Occipital lobe (tissue), 2 donors: Measurements from ENCODE around the gene WDR20. TPM values are rescaled to one million over a fixed set of nuclear protein-coding genes. Genes with fewer than 3 reads are reported as not detected.
"Not testable (repeated sequence)": the region's sequence is repeated elsewhere in the genome, so short reads cannot be mapped to it uniquely, and the experiment has no call there.

Experiments
- DNase-seq: peaks from one replicate; lab custom pipeline; 2025; lab: John Stamatoyannopoulos, UW
- total RNA-seq: library from RNA; depleted of rRNA; stranded (reverse); fragments of >200 nt; gene quantifications from one replicate; pipeline ENCODE4 v1.2.3, GENCODE V29; 2014

WDR20 gene
- total RNA-seq, 1 donor from 2014 or later, result 36.0 TPM

- DNase-seq, result no peak
Measured at GRCh38 chr14:102234331-102235264, 94.9 kb downstream of the WDR20 start.

DNA sequence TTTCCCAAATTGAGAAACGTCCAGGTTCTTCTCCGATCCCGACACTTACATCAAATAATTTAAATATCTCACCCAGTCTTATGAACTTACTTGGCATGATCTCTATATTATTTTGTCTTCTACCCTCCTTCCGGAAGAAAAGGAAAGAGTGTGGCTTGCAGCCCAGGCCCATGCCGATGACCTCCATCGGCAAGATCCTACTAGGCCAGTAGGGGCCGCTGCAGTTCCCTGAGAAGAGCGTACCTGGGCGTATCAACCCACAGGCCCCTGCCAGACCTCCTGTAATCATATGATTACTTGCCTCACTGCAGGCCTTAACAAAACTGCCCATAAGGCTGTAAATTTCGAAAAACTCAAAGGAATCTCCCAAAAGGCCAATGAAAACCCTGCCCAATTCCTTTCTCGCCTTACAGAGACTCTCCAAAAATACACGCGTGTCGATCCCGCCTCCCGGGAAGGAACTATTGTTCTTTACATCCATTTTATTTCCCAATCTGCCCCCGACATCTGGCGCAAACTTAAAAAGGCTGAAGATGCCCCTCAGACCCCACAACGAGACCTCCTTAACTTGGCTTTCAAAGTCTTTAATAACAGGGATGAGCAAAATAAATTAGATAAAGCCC is 95.7 kb downstream of the WDR20 start:
- DNase-seq, result peak; percentile 12

DNA sequence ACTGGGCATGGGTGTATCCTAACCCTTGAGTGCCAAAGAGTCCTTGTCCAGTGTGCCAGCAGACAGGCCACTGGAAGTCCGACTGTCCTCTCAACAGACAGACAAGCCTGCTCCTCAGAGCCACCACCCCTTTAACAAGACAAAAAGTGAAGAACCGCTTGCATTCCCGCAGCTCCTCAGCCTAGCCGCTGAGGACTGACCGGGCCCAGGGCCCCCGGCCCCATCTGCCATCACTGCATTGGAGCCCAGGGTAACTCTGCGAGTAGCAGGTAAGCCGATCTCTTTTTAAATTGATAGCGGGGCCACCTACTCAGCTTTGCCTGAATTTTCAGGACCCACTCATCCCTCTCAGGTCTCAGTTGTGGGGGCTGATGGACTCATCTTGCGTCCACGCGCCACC is 96.3 kb downstream of the WDR20 start:
- no peak for DNase-seq

- no peak for DNase-seq
Measured at GRCh38 chr14:102238131-102238530, 98.4 kb downstream of the WDR20 start.

GRCh38 chr14:102238766-102239165 is 99.1 kb downstream of the WDR20 start:
- no peak for DNase-seq

GRCh38 chr14:102239231-102239630 is 99.5 kb downstream of the WDR20 start:
- DNase-seq, result no peak

DNA sequence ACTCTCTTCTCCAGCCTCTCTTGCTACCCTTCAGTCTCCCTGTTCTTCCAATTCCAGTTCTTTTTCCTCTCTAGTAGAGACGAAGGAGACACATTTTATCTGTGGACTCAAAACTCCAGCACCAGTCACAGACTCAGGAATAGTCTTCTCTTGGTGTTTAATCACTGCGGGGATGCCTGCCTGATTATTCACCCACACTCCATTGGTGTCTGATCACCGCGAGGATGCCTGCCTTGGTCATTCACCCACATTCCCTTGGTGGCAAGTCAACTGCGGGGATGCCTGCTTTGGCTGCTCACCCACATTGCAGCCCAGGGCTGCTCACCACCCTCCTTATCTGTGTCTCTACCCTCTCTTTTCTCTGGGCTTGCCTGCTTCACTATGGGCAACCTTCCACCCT is 100.8 kb downstream of the WDR20 start:
- DNase-seq, result not testable (repeated sequence)

- no peak for DNase-seq
Measured at GRCh38 chr14:102241147-102241546, 101.5 kb downstream of the WDR20 start.

GRCh38 chr14:102243795-102244194 is 104.1 kb downstream of the WDR20 start:
- not testable (repeated sequence) for DNase-seq

- no peak for DNase-seq
Measured at GRCh38 chr14:102246071-102246470, 106.4 kb downstream of the WDR20 start.

- no peak for DNase-seq
Measured at GRCh38 chr14:102248121-102248520, 108.4 kb downstream of the WDR20 start.

DNA sequence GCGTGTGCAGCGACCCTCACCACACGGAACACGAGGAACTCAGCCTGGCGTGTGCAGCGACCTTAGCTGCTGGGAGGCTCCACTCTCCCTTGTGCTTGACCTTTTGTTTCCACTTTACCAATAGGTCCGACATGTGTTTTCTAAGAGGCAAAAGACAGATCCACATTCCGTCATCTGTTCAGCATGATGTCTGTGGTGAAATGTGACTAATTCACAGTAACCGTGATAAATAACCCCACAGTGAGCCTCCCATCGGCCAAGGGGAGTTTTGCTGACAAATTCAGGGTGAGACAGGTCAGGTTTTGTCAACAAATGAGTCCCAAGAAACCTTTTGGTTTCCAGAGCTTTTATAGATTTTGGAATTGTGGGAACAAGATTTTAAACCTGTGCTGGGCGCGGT is 109.3 kb downstream of the WDR20 start:
- no peak for DNase-seq

GRCh38 chr14:102249981-102250380 is 110.3 kb downstream of the WDR20 start:
- DNase-seq, result no peak

DNA sequence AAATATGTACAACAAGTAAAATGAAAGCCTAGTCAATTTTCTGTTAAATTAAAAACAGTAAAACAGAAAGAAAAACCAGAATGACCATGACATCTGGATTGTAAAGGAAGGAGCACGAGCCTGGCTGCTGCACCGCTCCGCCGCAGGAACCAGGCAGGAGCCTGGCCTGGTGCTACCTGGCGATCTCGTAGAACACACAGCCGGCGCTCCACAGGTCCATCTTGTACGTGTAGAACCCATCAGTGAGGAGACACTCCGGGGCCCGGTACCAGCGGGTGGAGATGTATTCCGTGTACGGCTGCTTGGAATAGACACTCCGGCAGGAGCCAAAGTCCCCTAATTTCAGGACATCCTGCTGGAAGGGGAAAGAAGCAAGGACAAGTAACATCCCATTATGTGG is 110.9 kb downstream of the WDR20 start:
- DNase-seq, result no peak

- DNase-seq, result no peak
Measured at GRCh38 chr14:102251161-102251560, 111.5 kb downstream of the WDR20 start.

DNA sequence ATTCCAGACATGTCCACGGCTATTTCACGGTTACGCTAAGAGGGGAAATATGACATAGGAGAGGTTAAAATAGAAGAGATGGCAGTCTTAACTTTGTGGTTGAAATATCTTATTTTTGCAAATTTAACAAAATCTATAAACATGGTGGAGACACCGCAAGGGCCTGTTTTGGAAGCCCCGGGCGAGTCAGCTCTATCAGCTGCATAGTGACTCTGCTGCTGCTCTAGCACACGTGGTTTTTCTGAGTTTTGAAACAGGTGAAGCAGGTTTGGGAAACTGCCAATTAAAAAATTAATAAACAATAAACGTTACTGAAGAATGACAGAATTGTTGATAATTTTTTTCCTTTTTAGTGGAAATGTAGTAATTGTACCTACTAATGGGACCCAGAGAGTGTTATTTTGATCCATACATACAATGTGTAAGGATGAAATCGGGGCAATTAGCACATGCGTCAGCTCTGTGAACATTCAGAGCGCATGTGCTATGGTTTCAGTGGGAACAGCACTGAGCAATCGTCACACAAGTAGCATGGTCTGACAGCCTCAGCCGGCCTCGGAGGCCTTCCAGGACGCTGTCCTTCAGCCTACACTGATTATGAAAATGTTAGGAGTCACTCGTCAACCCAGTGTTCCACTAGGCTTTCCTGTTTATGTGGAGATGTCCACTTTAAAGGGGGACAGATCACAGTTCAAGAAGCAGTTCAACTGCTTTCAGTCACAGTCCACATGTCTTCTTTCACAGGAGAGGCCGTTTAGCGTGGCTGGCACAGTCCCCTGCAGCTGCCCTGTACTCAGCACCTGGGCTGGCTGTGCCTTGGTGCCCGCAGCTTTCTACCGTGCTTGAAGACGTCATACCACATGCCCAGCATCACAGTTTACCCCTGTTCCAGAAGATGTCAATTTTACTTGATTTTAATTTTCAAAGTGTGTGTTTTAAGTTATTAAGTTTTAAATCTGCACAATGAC is 113.4 kb downstream of the WDR20 start:
- DNase-seq, result no peak

DNA sequence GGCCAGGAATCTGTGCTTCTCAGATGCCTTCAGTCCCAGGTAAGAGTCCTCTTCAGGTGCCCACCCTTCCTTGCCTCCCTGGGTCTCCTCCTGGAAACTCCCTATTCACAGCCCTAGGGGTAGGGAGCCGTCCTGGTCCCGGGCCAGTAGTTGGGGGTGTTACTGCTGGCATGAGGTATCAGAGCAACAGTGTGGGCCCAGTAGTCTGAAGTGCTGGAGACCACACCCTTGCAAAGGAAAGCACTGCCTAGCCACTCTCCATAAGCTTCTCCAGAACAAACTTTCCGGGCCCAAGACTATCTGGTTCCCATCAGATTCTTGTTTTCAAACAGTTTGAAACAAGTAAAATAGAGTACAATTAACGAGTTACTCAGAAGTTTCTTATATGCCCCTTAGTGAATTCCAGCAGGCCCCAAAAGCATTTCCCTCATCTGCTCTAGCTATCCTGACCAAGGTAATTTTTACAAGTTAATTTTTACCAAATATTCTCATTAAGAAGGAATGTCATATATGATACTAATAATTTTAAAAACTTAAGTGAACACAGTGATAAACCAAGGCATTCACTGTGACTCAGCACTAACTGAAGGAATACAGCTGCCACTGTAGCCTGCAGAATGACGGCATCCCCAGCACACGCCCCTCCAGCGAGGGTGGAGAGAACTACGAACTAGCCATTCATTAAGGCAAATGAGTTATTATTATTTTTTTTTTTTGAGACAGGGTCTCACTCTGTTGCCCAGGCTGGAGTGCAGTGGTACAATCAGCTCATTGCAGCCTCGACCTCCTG is 115.9 kb downstream of the WDR20 start:
- DNase-seq, result no peak

- DNase-seq, result no peak
Measured at GRCh38 chr14:102256716-102257115, 117.0 kb downstream of the WDR20 start.

DNA sequence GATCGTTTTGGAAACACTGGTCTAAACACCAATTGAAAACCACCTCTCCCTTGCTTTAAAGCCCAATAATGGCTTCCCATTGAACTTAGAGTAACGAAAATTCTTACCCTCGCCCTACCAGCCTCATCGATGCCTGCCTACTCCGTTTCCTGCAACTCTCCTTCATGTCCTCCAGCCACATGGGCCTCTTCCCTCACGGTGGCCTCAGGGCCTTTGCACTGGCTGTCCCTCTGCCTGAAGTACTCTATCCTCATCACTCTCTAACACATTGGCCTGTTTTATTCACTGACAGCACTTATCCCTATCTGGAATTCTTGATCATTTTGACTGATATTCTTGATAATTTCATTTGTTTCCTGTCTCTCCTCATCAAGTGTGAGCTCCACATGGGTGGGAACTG is 118.4 kb downstream of the WDR20 start:
- no peak for DNase-seq
